Measurements from ENCODE around the gene ENKD1. TPM values are rescaled to one million over a fixed set of nuclear protein-coding genes. Genes with fewer than 3 reads are reported as not detected.

The ENKD1 gene
- total and polyA plus RNA-seq, 2 experiments from 2014 or later, result 11.6 to 11.8 TPM

DNA sequence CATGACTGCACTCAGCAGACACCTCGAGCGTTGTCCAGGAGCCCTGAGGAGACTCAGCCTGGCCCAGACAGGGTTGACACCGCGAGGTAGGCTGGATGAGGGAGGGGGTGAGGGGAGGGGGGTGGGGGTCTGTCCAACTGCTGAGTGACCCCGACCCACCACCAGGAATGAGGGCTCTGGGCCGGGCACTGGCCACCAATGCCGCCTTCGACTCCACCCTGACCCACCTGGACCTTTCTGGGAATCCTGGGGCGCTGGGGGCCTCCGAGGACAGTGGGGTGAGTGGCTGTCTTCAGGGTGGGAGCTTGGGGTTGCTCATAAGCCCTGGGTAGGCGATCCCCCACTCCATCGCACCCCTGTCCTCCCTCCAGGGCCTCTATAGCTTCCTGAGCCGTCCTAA is 18.9 kb downstream of the ENKD1 start:
- Histone ChIP-seq H3K27me3 (ENCODE audit: insufficient read depth) (peaks cover 73% of the 10 kb centered on the region), H4K20me1 (replicated peaks; ENCODE audit: insufficient read depth) (no peaks in the 10 kb centered on the region; the same call in 1 of the 2 replicates)
- H3K4me1 Mint-ChIP-seq, result peaks cover 11% of the 10 kb centered on the region

More for the DNA sequence above, 18.9 kb downstream of the ENKD1 start:
- Histone ChIP-seq H3K9me2 (ENCODE audit: insufficient read depth) (no peaks in the 10 kb centered on the region), H3K4me2 (peak overlapping the region; percentile 78), H3K4me3 (peak overlapping the region; percentile 46; the same call in 1 of the 2 replicates), H3K79me2 (replicated peaks; ENCODE audit: insufficient read depth) (no peaks in the 10 kb centered on the region), H3K4me1 (ENCODE audit: insufficient read depth) (no peaks in the 10 kb centered on the region; the same call in 1 of the 2 replicates), H3K36me3 (ENCODE audit: insufficient read depth) (no peaks in the 10 kb centered on the region), H3K27ac (ENCODE audit: low read depth) (no peak overlapping the region), H3F3A (replicated peaks; ENCODE audit: low read depth) (peaks cover 7% of the 10 kb centered on the region; the same call in 1 of the 2 replicates), H2AFZ (no peak overlapping the region)
- Mint-ChIP-seq H3K27ac (no peak overlapping the region), H3K27me3 (ENCODE audit: insufficient read depth, low read depth, poor library complexity) (peaks cover 74% of the 10 kb centered on the region), H3K4me3 (no peak overlapping the region), H3K9me3 (no peaks in the 10 kb centered on the region), H3K36me3 (ENCODE audit: low read depth) (peaks cover 4% of the 10 kb centered on the region; the same call in 1 of the 3 replicates)
- TF ChIP-seq, protein P1, sequence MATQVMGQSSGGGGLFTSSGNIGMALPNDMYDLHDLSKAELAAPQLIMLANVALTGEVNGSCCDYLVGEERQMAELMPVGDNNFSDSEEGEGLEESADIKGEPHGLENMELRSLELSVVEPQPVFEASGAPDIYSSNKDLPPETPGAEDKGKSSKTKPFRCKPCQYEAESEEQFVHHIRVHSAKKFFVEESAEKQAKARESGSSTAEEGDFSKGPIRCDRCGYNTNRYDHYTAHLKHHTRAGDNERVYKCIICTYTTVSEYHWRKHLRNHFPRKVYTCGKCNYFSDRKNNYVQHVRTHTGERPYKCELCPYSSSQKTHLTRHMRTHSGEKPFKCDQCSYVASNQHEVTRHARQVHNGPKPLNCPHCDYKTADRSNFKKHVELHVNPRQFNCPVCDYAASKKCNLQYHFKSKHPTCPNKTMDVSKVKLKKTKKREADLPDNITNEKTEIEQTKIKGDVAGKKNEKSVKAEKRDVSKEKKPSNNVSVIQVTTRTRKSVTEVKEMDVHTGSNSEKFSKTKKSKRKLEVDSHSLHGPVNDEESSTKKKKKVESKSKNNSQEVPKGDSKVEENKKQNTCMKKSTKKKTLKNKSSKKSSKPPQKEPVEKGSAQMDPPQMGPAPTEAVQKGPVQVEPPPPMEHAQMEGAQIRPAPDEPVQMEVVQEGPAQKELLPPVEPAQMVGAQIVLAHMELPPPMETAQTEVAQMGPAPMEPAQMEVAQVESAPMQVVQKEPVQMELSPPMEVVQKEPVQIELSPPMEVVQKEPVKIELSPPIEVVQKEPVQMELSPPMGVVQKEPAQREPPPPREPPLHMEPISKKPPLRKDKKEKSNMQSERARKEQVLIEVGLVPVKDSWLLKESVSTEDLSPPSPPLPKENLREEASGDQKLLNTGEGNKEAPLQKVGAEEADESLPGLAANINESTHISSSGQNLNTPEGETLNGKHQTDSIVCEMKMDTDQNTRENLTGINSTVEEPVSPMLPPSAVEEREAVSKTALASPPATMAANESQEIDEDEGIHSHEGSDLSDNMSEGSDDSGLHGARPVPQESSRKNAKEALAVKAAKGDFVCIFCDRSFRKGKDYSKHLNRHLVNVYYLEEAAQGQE (IDR thresholded peaks at IDR 0.05; ENCODE audit: unreplicated experiment), result no peak
- TF ChIP-seq ZNF331 (CRISPR knock-in tag; IDR thresholded peaks at IDR 0.05; ENCODE audit: low read depth) (no peak), EZH2 (IDR thresholded peaks at IDR 0.05; ENCODE audit: low read depth, unreplicated experiment) (no peak), POLR2AphosphoS5 (IDR thresholded peaks at IDR 0.05; ENCODE audit: low read depth) (no peak), CREB1 (CRISPR knock-in tag; IDR thresholded peaks at IDR 0.05; ENCODE audit: low read depth) (no peak), EZH2phosphoT487 (IDR thresholded peaks at IDR 0.05; ENCODE audit: unreplicated experiment) (no peak), STAT1 (IDR thresholded peaks at IDR 0.05; ENCODE audit: unreplicated experiment) (no peak), NANOG (IDR thresholded peaks at IDR 0.05; ENCODE audit: borderline replicate concordance) (no peak)
- TF ChIP-seq, protein P2, sequence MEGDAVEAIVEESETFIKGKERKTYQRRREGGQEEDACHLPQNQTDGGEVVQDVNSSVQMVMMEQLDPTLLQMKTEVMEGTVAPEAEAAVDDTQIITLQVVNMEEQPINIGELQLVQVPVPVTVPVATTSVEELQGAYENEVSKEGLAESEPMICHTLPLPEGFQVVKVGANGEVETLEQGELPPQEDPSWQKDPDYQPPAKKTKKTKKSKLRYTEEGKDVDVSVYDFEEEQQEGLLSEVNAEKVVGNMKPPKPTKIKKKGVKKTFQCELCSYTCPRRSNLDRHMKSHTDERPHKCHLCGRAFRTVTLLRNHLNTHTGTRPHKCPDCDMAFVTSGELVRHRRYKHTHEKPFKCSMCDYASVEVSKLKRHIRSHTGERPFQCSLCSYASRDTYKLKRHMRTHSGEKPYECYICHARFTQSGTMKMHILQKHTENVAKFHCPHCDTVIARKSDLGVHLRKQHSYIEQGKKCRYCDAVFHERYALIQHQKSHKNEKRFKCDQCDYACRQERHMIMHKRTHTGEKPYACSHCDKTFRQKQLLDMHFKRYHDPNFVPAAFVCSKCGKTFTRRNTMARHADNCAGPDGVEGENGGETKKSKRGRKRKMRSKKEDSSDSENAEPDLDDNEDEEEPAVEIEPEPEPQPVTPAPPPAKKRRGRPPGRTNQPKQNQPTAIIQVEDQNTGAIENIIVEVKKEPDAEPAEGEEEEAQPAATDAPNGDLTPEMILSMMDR (conservative IDR thresholded peaks at IDR 0.05; ENCODE audit: low read depth in 2 of 2), result no peak
- TF ChIP-seq, protein P3, sequence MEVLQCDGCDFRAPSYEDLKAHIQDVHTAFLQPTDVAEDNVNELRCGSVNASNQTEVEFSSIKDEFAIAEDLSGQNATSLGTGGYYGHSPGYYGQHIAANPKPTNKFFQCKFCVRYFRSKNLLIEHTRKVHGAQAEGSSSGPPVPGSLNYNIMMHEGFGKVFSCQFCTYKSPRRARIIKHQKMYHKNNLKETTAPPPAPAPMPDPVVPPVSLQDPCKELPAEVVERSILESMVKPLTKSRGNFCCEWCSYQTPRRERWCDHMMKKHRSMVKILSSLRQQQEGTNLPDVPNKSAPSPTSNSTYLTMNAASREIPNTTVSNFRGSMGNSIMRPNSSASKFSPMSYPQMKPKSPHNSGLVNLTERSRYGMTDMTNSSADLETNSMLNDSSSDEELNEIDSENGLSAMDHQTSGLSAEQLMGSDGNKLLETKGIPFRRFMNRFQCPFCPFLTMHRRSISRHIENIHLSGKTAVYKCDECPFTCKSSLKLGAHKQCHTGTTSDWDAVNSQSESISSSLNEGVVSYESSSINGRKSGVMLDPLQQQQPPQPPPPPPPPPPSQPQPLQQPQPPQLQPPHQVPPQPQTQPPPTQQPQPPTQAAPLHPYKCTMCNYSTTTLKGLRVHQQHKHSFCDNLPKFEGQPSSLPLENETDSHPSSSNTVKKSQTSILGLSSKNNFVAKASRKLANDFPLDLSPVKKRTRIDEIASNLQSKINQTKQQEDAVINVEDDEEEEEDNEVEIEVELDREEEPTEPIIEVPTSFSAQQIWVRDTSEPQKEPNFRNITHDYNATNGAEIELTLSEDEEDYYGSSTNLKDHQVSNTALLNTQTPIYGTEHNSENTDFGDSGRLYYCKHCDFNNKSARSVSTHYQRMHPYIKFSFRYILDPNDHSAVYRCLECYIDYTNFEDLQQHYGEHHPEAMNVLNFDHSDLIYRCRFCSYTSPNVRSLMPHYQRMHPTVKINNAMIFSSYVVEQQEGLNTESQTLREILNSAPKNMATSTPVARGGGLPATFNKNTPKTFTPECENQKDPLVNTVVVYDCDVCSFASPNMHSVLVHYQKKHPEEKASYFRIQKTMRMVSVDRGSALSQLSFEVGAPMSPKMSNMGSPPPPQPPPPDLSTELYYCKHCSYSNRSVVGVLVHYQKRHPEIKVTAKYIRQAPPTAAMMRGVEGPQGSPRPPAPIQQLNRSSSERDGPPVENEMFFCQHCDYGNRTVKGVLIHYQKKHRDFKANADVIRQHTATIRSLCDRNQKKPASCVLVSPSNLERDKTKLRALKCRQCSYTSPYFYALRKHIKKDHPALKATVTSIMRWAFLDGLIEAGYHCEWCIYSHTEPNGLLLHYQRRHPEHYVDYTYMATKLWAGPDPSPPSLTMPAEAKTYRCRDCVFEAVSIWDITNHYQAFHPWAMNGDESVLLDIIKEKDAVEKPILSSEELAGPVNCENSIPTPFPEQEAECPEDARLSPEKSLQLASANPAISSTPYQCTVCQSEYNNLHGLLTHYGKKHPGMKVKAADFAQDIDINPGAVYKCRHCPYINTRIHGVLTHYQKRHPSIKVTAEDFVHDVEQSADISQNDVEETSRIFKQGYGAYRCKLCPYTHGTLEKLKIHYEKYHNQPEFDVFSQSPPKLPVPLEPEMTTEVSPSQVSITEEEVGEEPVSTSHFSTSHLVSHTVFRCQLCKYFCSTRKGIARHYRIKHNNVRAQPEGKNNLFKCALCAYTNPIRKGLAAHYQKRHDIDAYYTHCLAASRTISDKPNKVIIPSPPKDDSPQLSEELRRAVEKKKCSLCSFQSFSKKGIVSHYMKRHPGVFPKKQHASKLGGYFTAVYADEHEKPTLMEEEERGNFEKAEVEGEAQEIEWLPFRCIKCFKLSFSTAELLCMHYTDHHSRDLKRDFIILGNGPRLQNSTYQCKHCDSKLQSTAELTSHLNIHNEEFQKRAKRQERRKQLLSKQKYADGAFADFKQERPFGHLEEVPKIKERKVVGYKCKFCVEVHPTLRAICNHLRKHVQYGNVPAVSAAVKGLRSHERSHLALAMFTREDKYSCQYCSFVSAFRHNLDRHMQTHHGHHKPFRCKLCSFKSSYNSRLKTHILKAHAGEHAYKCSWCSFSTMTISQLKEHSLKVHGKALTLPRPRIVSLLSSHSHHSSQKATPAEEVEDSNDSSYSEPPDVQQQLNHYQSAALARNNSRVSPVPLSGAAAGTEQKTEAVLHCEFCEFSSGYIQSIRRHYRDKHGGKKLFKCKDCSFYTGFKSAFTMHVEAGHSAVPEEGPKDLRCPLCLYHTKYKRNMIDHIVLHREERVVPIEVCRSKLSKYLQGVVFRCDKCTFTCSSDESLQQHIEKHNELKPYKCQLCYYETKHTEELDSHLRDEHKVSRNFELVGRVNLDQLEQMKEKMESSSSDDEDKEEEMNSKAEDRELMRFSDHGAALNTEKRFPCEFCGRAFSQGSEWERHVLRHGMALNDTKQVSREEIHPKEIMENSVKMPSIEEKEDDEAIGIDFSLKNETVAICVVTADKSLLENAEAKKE (CRISPR knock-in tag; IDR thresholded peaks at IDR 0.05), result no peak
- TF ChIP-seq, protein P4, sequence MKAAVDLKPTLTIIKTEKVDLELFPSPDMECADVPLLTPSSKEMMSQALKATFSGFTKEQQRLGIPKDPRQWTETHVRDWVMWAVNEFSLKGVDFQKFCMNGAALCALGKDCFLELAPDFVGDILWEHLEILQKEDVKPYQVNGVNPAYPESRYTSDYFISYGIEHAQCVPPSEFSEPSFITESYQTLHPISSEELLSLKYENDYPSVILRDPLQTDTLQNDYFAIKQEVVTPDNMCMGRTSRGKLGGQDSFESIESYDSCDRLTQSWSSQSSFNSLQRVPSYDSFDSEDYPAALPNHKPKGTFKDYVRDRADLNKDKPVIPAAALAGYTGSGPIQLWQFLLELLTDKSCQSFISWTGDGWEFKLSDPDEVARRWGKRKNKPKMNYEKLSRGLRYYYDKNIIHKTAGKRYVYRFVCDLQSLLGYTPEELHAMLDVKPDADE (IDR thresholded peaks at IDR 0.05), result no peak
- no peak for ATAC-seq
- DNase-seq (ENCODE audit: low spot score), result no peak

Data from GM23338 (cell line).